GM04503 (cell line): Measurements from ENCODE around the gene PRKAR1A.

ENCODE experiments used
- DNase-seq: peaks from one replicate; pipeline ENCODE4 v3.0.0-alpha.2; 2012; ENCODE audit warnings: low read depth

PRKAR1A gene

DNA sequence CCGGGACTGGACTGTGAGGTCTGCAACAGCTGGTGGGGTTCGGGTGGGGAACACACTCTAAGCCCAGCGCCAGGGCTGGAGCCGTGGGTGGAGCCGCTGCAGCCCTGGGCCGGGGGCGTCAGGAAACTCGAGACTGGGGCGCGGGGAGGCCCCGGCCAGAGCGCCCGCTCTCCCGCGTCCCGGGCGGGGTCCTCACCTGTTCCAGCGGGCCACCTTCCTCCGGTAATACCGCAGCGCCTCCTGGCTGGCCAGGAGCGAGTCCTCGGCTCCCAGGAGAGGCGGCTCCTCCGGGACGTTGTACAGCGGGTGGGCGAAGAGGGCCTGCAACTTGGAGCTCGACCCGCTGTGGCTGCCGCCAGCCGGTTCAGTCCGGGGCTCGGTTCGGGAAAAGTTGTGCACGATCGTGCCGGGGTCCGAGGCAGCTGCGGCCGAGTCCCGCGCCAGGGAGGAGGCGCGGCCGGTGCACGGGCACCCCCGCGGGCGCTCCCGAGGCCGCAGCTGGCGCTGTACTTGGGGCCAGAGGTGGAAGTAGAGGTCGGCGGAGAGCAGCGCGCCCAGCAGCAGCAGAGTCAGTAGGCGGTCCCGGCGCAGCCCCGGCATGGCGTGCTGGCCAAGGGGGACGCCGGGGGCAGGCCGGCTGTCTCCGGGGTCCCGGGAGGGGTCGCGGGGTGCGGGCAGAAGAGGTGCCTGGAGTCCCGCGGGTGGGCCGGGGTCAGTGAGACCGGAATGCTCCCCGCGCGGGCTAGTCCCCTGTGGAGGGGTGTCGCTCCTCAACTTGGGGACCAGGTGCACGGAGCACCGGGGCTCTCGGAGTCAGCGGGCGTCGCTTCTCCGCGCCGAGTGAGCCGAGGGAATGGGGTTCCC, 88.1 kb downstream of the PRKAR1A start:
- DNase-seq: no peak
